HG03457 (cell line): ENCODE data around the gene PLCB1.
"Not testable (repeated sequence)": the region's sequence is repeated elsewhere in the genome, so short reads cannot be mapped to it uniquely, and the experiment has no call there.

Experiments
- ATAC-seq: cut with Tn5 transposase; IDR thresholded peaks from one replicate; pipeline ENCODE4 v1.9.1; 2021; ENCODE audit warnings: moderate number of reproducible peaks; ENCODE audit not compliant: unreplicated experiment

Gene PLCB1

DNA sequence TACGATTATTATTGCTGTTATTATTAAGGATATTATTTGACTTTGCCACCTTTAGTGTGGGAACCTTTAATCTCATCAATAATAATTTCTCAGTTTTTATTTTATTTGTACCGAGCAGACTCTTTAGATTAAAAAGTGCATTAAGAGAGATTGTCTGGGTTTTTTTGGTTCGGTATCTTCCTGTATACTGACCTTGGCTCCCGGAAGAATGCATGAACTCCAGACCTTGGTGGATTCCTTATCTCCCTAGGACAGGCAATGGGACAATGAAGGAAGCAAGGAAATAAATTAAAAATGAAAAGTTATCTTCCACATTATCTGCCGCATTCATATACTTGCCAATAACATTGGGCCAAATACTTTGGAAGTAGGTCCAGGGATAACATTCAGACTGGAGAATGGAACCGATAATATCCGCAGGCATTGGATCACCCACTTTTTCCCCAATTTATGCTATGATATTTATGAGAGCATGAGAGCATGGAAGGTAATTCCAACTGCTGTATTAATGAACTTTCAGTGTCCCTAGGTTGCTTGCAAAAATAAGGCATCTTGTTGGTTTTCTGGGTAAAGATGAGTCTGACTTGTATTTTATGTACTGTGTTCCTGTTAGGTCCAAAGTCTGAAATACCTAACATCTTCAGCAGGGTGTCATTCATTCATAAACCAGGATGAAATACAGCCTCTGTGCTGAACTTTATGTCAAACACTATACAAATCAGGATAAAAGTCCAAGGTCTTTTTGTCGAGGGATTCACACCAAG lies 232.1 kb downstream of the PLCB1 start:
- ATAC-seq = no peak

DNA sequence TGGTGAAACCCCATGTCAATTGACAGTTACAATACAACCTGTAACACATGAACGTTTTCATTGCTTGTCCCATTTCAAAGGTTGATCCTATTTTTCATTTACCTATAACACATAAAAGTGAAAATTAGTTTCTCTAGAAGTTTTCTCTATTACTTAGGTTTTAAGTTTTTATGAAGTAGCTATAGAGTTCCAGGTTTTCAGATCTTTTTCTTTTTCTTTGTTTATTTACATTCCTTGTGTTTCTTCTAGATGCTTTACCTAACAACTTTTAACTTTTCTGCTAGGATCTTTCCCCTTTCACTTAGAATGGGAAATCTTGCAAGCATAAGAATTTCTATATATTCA lies 232.6 kb downstream of the PLCB1 start:
- no peak for ATAC-seq

DNA sequence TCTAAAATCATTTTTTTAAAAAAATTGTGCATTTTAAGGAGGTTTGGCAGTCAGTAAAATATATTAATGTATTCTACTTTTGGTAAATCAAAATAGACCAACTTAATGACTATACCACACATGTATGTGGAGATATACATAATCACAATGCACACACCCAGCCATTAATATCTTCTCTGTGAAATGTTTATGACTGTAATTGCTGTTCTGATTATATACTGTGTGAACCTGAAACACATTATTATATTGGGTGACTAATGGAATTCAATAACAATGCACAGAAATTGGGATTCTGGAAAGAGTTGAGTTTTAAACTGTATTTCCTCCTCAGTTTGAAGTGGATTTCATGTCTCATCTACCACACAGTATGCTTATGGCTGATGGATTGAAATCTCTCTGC lies 233.6 kb downstream of the PLCB1 start:
- no peak for ATAC-seq

DNA sequence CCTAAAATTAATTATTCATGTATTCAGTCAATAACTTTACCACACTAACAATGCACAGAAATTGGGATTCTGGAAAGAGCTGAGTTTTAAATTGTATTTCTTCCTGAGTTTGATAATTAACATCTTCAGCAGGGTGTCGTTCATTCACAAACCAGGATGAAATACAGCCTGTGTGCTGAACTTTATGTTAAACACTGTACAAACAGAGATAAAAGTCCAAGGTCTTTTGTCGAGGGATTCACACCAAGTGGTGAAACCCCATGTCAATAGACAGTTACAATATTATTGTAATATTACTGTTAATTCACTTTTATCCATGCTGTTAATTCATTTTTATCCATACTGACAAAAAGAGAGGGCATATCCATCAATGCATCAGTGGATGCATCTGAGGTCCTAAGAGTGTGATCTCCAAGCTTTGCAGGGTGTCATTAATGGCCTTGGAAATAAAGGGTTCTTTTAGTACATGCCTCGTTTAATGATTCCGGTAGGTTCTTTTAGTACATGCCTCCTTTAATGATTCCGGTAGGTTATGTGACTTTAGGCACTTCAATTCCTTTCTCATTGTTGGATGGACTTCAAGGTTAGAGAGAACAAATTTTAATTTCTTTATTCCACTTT lies 234.3 kb downstream of the PLCB1 start:
- no peak for ATAC-seq

DNA sequence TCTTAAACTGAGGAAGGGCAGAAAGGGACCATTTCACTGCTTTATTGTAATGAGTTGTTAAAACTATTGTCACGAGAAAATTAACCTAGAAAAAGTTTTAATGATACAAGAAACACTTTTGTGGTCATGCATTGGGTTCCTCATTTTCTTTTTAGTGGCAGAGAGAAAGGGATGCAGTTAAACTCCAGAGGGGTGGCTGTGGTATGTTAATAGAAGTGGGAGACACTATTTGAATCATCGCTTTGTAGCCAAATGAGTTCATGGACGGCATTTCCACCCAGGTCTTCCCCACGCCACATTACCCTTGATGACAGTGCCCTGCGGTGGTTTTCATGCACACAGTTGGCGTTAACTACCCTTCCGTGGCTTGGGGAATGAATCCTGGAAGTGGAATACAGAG lies 235.6 kb downstream of the PLCB1 start:
- no peak for ATAC-seq

DNA sequence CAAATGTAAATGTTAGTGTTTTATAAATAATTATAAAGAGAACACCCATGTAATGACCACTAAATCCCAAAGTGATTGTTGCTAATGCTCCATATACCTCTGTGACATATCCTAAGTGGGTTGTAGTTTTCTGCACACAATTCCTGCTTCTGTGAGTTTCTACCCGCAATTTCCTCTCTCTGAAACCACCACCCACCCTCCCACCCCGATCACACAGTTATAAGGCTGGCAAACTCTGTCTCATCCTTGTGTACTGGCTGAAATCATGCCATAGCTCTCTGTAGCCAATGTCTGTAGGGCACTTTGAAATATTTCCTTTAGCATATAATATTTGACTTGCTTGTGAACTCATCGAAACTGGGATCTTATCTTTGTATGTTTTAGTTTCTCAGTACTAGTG lies 236.6 kb downstream of the PLCB1 start:
- no peak for ATAC-seq

DNA sequence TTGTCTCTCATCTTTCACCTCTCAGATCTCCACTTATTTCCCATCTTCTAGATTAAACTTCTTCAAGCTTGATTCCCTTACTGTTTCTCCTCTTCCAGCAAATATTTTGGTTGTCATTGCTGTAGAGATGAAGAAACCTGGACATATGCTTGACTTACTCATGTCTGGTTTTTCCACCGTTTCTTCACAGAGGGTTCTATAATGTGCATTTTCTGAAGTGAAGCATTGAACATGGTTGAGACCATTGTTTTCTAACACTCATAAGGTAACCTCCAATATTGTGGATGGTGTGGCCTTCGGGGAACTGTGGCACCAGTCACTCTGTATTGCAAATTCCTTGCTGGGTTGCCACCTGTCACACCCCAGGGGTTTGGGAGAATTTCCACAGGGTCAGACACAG lies 237.2 kb downstream of the PLCB1 start:
- ATAC-seq = no peak

DNA sequence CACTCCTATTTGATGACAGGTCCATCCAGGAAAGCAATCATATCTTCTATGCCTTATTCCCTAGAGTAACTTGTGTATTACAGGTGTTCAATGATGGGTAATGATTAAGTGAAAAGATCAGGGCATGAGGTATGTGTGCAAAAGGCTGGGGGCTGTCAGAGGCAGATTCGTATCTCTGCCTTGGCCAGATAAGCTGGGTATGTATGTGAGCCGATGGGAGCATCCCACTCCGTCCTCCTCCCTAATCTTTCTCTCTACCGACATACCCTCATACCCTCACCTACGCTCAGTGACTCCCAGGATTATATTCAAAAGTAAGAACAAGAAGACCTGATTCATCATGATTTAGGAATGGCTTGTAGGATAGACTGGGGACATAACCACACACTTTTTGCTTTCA lies 238.7 kb downstream of the PLCB1 start:
- no peak for ATAC-seq

DNA sequence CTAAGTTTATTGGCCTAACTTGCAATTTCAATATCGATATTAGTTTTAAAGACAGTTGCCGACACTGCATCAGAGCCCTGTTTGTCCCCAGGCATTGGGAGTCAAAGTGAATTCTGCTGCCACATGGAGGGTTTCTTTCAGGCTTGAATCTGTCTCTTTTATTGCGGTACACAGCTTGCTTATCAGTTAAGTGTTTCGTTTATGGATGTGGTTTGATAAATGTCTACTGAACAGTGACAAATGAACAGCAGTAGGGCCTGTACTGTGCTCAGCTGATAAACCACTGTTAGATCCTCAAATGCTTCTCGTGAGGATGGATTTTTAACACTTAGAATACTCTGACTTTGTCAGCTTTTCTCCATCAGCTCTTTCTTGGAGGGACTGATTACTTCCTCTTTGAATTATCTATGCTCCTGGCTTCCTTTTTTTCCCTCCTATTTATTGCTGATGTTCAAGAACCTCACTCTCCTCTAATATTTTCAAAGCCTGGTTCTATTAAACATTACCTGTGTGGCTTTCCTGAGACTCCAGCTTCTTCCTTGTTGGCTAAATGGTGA lies 240.8 kb downstream of the PLCB1 start:
- ATAC-seq = no peak

DNA sequence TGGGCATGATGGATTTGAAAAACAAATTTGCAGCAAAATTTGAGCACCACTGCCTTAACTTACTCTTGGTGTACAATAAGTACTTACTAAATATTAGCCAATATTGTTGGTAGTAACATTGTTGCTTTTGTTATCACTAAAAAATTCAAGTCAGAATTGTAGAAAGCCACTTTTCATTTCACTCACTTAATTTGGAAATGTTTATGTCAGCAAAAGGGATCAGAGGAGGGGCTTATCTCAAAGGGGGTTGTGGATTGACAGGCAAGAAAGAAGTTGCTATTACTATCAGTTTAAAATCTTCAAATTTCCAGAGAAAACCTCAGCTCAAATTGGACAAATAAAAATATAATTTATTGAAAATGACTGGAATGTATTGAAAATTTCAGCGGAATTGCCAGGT lies 241.5 kb downstream of the PLCB1 start:
- ATAC-seq = no peak

DNA sequence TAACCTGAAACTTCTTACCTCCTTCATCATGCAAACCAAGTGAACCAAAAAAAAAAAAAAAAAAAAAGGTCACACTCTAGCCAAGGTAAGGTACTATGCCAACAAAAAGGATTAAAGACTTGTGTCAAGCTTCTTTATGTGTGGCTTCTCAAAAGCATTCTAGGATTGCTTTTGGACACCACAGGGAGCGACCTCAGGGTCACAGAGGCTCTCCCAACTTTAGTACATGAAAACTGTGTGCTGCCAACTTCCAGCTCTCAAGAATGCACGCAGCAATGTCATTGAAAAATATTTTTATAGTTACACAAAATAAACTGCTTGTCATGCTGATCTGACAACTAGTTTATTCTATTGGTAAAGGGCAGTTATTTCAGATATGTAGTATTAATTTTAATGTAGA lies 243.8 kb downstream of the PLCB1 start:
- no peak for ATAC-seq

DNA sequence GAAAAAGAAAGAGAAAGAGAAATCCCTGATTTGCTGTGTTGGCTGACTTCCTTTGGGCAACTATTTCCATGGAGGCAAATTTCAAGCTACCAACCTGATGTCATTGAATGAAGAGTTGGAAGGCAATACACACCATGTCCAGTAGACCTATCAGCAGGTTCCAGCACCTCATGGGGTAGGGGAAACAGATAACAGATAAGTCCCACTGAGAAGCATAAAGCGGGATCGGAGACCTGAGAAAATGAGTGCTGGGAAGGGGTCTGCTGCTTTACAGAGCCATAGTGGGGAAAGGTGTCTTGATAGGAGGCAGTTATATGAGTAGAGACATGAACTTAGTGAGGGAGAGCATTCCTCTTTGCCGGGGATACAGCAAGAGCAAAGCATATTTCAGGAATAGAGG lies 244.9 kb downstream of the PLCB1 start:
- no peak for ATAC-seq

DNA sequence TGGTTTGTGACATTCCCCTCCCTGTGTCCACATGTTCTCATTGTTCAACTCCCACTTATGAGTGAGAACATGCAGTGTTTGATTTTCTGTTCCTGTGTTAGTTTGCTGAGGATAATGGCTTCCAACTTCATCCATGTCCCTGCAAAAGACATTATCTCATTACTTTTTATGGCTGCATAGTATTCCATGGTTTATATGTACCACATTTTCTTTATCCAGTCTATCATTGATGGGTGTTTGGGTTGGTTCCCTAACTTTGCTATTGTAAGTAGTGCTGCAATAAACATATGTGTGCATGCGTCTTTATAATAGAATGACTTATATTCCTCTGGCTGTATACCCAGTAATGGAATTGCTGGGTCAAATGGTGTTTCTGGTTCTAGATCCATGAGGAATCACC lies 247.1 kb downstream of the PLCB1 start:
- not testable (repeated sequence) for ATAC-seq

DNA sequence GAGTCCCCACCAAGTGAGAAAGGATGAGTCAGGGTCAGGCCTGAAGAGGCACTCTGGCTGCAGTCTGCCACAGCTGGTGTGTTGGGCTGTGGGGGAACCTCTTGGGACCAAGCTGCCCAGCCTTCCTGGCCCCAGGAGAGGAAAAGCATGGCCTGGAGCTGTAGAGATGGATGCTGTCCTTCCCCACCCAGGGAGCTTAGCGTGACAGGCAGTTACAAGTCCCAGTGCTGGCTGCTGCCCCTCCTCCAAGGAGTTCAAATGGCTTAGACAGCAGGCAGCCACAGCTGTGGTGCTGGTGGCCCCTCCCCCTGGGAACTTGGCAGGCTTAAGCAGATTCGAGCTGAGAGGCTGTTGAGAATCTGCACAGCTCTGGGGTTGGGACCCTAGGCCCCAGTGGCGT lies 253.2 kb downstream of the PLCB1 start:
- no peak for ATAC-seq

DNA sequence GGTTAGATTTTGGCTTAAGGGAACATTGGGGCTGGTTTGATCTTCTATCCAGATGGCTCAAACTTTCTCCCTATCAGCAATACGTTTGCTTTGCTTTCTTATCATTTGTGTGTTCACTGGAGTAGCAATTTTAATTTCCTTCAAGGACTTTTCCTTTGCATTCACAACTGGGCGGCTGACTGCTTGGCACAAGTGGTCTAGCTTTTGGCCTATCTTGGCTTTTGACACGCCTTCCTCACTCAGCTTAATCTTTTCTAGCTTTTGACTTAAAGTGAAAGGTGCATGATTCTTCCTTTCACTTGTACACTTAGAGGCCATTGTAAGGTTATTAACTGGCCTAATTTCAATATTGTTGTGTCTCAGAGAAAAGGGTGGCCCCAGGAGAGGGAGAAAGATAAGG lies 254.9 kb downstream of the PLCB1 start:
- ATAC-seq = no peak

DNA sequence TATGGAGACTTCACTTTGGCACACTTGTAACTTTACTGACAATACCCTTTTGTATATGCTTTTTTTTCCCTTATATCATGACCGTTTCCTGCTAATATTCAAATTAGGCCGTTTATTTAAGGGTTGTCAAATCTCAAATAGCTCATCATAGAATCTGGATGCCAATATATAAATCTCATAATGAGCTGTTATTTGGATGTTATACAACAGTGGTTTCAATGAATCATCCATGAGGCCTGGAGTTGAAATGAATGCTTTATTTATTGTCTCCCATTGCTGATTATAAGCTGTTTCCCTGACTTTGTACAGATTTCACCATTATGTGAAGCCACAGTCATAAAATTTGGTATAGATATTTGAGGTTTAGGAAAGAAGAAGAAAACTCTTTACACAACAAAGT lies 256.1 kb downstream of the PLCB1 start:
- no peak for ATAC-seq

DNA sequence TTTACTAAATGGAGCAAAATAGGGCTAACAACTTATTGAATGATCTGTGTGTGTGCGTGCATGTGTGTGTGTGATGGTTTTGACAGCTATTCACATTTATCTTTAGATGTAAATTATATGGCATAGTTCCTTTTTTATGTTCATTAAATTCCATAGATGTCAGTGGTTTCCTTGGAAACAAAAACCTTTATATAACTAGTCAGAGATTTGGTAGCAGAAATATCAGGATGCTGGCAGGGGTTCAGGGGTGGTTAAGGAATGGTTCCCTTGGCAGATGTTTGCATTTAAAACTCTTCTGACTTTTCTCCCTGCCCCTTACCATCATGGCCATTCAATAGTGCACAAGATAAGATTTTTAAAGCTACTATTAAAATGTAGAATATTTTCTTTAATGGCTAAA lies 256.6 kb downstream of the PLCB1 start:
- no peak for ATAC-seq

DNA sequence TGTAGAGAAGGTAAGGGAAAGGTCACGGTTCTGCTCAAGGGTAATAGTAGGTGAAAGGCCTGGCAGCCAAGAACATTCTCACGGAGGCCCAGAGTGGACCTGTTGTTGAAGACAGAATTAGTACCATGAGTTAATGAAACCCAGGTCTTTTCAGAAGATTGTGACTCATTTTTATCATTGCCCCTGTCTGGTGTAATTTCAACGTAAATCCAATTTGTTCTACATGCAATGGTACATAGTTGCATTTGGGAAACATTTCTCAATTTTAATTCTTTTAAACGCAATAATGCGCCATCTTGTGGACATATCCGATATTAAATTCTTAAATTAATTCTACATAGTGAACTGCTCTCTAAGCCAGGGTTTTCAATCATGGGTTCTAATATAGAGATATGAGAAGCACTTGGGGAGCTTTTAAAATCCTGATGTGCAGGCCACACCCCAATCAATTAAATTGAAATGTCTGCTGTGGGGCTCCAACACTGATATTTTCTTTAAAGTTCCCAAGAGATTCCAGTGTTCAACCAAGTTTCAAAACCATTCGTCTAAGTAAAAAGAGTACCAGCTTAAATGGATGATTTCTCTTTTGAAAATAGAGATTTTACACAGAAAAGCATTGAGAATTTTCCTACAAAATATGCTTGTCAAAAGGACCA lies 257.4 kb downstream of the PLCB1 start:
- no peak for ATAC-seq

DNA sequence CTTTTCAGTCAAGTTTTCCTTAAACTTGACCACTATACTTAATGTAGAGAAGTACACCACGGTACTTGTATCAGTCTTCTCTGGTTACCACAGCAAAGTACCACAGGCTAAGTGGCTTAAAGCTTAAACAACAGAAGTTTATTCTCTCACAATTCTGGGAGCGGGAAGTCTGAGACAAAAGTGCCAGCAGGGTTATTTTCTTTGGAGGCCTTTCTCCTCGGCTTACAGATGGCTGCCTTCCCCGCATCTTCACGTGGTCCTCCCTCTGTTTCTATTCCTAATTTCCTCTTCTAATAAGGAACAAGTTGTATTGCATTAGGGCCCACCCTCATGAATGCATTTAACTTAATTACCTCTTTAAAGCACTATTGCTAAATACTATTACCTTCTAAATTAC lies 258.0 kb downstream of the PLCB1 start:
- no peak for ATAC-seq

DNA sequence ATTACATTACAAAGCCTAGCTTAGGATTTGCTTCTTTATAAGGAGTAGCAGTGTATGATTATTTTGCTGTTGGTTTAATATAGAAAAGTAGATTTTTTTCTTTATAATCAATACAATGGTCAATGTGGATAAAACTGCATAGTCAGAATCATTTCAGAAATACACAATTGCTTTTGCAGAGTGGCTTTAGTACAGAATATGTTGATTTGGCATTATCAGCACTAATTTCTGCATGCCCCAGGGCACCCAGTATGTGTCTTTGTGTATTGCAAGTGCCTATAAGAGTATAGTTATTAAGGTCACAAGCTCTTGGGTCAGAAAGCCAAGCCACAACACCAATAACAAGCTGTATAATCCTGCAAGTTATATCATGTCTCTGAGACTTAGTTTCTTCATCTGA lies 258.4 kb downstream of the PLCB1 start:
- no peak for ATAC-seq

DNA sequence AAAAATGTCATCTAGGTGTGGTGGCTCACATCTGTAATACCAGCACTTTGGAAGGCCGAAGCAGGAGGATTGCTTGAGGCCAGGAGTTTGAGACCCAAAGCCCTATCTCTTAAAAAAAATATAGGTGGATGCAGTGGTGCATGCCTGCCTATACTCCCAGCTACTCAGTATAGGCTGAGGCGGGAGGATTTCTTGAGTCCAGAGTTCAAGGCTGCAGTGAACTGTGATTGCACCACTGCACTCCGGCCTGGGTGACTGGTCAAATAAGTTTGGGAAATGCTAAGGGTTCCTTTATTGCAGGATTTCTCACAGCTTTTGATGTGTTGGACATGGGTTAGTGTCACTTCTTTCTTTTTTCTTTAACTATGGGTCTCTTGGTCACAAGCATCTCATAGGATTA lies 261.3 kb downstream of the PLCB1 start:
- ATAC-seq = no peak

DNA sequence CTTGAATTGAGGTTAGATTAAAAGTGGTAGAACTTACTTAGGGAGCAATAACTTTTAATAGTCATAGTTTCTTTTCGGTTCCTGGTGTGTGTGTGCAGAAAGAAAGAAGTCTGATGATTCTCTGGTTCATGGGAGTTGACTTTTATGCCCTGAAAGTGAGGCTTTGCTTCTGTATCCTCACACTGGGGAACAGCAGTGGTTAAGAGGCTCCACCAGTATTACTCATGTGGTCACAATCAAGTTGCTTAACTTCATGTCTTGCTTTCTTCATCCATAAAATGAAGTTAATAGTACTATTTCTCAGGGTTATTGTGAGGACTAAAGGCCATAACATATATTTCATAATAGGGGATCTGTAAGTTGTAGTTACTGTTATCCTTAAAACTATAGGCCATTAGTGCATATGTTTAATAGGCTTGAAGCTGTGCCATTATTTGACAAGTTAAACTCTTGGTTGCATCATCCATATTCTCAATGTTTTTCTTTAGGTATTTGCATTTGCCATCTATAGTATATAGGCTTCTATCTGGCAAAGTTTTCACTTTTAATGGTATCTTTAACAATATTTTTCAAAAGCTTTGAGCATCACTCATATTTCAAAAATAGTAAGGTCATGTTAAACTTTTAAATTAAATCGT lies 262.4 kb downstream of the PLCB1 start:
- peak; percentile 61 for ATAC-seq
